Peyer's patch (tissue), 4 donors: Measurements from ENCODE around the gene TULP4.

ENCODE experiments used
- POLR2A ChIP-seq, 2 donors: fragments of 450-650 bp; IDR thresholded peaks; one replicate each; pipeline ENCODE4 v1.5.1; 2017; ENCODE audit warnings: antibody characterized with exemption in 2 of 2, mild to moderate bottlenecking in 2 of 2, moderate library complexity in 2 of 2
- TF ChIP-seq, protein P1 (sequence below), 6 experiments: fragments of 450-650 bp in 4 of 6; fragments of 200-600 bp in 2 of 6; sonication (generic) in 1 of 6; IDR thresholded peaks; one replicate each; pipeline ENCODE4 v1.5.1; 2017 to 2019; ENCODE audit warnings: antibody characterized with exemption in 6 of 6, mild to moderate bottlenecking in 3 of 6, moderate library complexity in 1 of 6

DNA sequence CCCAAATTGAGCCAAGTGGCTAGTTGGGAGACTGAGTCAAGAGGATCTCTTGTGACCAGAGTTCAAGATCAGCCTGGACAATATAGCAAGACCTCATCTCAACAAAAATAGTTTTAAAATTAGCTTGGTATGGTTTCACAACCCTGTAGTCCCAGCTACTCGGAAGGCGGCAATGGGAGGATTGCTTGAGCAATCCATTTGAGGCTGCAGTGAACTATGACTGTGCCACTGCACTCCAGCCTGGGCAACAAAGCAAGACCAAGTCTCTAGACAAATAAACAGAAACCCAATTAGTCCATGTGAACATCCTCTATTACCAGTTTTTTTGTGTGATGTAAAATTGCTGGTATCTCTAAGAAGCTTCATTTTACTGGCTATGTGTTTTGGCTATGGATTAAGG lies 106.2 kb downstream of the TULP4 start:
- TF ChIP-seq, protein P1, sequence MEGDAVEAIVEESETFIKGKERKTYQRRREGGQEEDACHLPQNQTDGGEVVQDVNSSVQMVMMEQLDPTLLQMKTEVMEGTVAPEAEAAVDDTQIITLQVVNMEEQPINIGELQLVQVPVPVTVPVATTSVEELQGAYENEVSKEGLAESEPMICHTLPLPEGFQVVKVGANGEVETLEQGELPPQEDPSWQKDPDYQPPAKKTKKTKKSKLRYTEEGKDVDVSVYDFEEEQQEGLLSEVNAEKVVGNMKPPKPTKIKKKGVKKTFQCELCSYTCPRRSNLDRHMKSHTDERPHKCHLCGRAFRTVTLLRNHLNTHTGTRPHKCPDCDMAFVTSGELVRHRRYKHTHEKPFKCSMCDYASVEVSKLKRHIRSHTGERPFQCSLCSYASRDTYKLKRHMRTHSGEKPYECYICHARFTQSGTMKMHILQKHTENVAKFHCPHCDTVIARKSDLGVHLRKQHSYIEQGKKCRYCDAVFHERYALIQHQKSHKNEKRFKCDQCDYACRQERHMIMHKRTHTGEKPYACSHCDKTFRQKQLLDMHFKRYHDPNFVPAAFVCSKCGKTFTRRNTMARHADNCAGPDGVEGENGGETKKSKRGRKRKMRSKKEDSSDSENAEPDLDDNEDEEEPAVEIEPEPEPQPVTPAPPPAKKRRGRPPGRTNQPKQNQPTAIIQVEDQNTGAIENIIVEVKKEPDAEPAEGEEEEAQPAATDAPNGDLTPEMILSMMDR (IDR thresholded peaks at IDR 0.05), result no peak
- no peak for TF ChIP-seq POLR2A (IDR thresholded peaks at IDR 0.05)
